Activated T-cell treated with anti-CD3 and anti-CD28 coated beads, Interleukin-2, amount 50 U/mL, for 72 hours (primary cell): ENCODE data around the gene TCF23. TPM values are rescaled to one million over a fixed set of nuclear protein-coding genes. Genes with fewer than 3 reads are reported as not detected.

ENCODE experiments used
- ATAC-seq, 2 donors: fragments of 150-1000 bp; cut with Tn5 transposase; replicated peaks in 1 of 2; 2 replicates each; pipeline ENCODE4 v1.10.0; 2021; ENCODE audit warnings: moderate library complexity in 2 of 2, mild to moderate bottlenecking in 1 of 2
- DNase-seq, 2 donors: peaks; one replicate each; pipeline ENCODE4 v3.0.0; 2021 to 2022; ENCODE audit warnings: mixed read lengths in 1 of 2
- H3K27ac Mint-ChIP-seq: one replicate; pipeline ENCODE4 v1.8.0; 2022; ENCODE audit warnings: mild to moderate bottlenecking, moderate library complexity, mixed read lengths
- H3K27me3 Mint-ChIP-seq: one replicate; pipeline ENCODE4 v1.8.0; 2022; ENCODE audit warnings: low read depth, mixed read lengths
- H3K36me3 Mint-ChIP-seq, 2 donors: one replicate each; pipeline ENCODE4 v1.8.0; 2022; ENCODE audit warnings: mixed read lengths in 2 of 2, mild to moderate bottlenecking in 1 of 2; ENCODE audit not compliant: insufficient read depth in 2 of 2
- H3K4me1 Mint-ChIP-seq: one replicate; pipeline ENCODE4 v1.8.0; 2022; ENCODE audit warnings: low read depth, mixed read lengths
- H3K4me3 Mint-ChIP-seq, 2 donors: one replicate each; pipeline ENCODE4 v1.8.0; 2022; ENCODE audit warnings: mild to moderate bottlenecking in 2 of 2, mixed read lengths in 2 of 2, moderate library complexity in 2 of 2
- H3K9me3 Mint-ChIP-seq, 2 donors: one replicate each; pipeline ENCODE4 v1.8.0; 2022; ENCODE audit warnings: mixed read lengths in 2 of 2
- total RNA-seq, 2 donors: library from RNA; stranded (reverse); gene quantifications; one replicate each; pipeline ENCODE4 v1.2.3, GENCODE V29; 2022

Gene TCF23
- total RNA-seq, 2 donors from 2014 or later: not detected

DNA sequence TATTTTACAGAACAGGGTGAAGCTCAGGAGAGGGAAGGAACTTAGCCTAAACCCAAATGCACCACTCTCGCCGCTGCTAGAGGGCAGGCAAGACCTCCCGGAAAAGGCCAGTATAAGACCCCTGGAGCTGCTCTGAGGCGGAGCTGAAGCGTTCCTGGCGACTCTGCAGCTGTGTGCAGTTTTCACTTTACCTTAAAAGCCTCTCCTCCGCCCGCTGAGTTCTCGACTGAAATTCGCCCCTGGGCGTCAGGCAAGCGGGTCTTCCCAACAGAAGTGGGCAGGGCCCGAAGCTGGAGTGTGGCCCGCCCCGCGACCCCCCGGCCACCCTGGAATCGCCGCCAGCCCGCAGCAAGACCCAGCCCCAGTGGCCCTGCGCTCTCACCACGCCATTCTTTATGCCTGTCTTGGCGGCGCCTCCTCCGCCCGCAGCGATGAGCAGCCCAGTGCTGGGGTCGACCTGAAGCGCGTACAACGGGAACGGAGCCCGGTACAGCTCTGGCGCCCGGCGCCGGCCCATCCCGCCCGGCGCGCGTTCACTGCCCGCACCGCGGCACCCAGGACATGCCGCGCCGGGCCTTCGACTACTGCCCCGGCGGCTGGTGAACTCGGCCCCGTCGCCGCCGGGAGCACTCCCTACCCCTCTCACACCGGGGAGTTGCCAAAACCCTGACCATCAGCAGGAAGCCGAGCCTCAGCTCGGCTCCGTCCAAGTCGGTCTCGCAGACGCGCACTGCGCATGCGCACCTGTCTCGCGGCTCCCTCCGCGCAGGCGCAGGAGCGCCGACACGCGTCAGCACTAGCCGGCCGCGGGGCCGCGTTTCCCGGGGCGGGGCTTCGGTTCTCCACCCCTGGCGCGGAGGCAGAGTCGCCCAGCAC is 14.7 kb upstream of the TCF23 start, which contains the start of gene PREB:
PREB (minus strand) TSS at position 732 of the 876 bp plus-strand sequence; CDS start at position 517, 215 bp downstream.
- peak within 1 kb of the TSS; percentile 98 for H3K27ac Mint-ChIP-seq
- H3K4me3 Mint-ChIP-seq: peak within 1 kb of the TSS; percentile 95 to 97
- H3K9me3 Mint-ChIP-seq: no peaks in the 10 kb centered on the region
- ATAC-seq (peak; percentile 94 to 96), DNase-seq (peak; percentile 99 to 100)
- peaks cover 20% of the 10 kb centered on the region for H3K4me1 Mint-ChIP-seq
- H3K27me3 Mint-ChIP-seq: no peaks in the 10 kb centered on the region
- peaks cover 2 to 6% of the 10 kb centered on the region in 2 donors for H3K36me3 Mint-ChIP-seq

DNA sequence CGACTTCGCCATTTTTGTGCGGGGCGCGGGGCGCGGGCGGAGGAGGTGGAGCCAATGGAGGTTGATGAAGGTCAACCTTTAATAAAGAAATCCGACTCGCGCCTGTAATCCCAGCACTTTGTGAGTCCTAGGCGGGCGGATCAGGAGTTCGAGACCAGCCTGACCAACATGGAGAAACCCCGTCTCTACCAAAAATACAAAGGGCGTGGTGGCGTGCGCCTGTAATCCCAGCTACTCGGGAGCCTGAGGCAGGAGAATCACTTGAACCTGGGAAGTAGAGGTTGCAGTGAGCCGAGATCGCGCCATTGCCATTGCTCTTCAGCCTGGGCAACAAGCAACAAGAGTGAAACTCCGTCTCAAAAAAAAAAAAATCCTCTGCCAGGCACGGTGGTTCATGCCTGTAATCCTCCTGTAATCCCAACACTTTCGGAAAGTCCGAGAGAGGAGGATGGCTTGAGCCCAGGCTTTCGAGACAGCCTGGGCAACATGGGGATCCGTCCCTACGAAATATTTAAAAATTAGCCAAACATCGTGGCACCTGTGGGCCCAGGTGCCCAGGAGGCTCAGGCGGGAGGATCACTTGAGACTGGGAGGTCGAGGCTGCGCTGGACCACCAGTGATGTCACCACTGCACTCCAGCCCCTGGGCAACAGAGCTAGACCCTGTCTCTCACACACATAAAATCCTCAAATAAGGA is 13.9 kb upstream of the TCF23 start:
- DNase-seq: no peak
- Mint-ChIP-seq H3K27ac (peak overlapping the region; percentile 98), H3K36me3 (peaks cover 2 to 6% of the 10 kb centered on the region in 2 donors), H3K9me3 (no peaks in the 10 kb centered on the region), H3K4me3 (peak overlapping the region; percentile 95 to 97), H3K4me1 (peaks cover 20% of the 10 kb centered on the region), H3K27me3 (no peaks in the 10 kb centered on the region)
- ATAC-seq: no peak

DNA sequence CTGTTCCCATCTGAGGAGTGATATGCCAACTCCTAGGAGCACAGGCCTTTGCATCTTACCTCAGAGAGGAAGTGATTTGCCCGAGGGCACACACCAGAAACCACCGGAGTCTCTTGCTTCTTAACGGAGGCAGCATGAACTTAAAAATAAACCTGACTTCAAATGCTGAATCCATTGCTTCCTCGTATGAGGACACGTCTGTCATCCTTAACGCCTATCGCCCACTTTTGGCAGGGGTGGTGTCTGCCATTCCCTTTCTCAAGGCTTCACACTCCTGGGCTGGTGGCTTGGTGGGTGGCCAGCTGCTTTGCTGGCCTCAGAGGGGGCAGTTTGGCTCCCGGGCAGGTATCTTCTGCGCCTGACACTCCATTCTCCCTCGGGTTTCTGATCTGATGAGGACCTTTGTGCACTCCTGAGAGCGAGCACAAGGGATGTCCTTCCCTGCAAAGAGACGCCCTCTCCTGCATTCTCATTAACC is 13.3 kb upstream of the TCF23 start:
- H3K4me1 Mint-ChIP-seq: peaks cover 20% of the 10 kb centered on the region
- no peaks in the 10 kb centered on the region for H3K9me3 Mint-ChIP-seq
- H3K27ac Mint-ChIP-seq: peak overlapping the region; percentile 50
- no peak for DNase-seq
- H3K4me3 Mint-ChIP-seq: peak overlapping the region; percentile 95 to 97
- no peak for ATAC-seq
- no peaks in the 10 kb centered on the region for H3K27me3 Mint-ChIP-seq
- peaks cover 2 to 6% of the 10 kb centered on the region in 2 donors for H3K36me3 Mint-ChIP-seq

DNA sequence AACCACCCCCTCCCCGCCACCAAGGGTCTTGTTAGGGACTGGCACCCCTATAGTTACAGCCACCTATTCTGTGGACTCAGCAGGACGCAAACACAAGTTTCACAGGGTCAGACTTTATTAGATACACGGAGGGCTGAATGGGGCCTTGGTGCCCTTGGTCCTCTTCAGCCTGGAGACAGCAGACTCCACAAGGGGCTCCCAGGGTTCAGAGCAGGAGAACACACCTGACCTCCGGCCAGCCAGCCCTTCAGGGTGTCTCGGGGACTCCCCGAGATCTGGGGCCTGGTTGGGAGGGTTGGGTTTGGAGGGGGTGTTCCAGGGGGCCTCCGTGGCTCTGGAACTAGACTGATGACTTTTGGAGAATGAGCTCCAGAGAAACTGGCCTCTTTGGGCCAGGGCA is 12.1 kb upstream of the TCF23 start:
- H3K9me3 Mint-ChIP-seq: no peaks in the 10 kb centered on the region
- peaks cover 20% of the 10 kb centered on the region for H3K4me1 Mint-ChIP-seq
- H3K4me3 Mint-ChIP-seq: no peak overlapping the region
- no peaks in the 10 kb centered on the region for H3K27me3 Mint-ChIP-seq
- no peak overlapping the region for H3K27ac Mint-ChIP-seq
- H3K36me3 Mint-ChIP-seq: peaks cover 2 to 5% of the 10 kb centered on the region in 2 donors
- ATAC-seq (no peak), DNase-seq (no peak)

DNA sequence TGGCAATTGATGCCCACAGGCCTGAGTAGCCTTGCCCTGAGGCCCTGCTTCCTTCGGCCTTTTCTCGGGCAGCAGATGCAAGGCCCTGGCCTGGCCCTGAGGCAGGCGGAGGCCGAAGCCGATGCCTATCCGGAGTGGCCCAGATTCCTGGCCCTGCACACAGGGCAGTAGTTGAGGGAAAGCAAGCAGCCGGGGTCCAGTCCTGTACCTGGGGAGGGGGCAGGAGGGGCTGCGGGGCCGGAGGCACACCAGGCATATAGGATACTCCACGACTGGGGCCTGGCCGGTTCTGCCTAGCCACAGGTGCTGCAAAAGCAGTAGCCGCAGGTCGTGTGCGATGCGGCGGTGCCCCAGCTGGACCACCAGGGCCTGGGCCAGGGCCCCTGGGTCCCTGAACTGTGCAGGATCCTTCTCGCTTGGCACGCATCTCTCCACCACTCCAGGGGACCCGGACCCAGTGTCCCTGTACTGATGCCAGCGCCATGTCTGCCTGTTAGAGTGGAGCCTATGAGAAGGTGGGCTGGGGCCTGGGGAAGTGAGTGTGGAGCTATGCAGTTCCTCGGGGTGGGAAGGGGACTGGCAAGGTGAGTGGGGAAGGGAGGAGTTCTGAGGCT is 11.4 kb upstream of the TCF23 start:
- Mint-ChIP-seq H3K27me3 (no peaks in the 10 kb centered on the region), H3K9me3 (no peaks in the 10 kb centered on the region), H3K4me1 (peaks cover 20% of the 10 kb centered on the region), H3K36me3 (peaks cover 2 to 4% of the 10 kb centered on the region in 2 donors), H3K4me3 (no peak overlapping the region), H3K27ac (no peak overlapping the region)
- ATAC-seq: no peak
- no peak for DNase-seq

DNA sequence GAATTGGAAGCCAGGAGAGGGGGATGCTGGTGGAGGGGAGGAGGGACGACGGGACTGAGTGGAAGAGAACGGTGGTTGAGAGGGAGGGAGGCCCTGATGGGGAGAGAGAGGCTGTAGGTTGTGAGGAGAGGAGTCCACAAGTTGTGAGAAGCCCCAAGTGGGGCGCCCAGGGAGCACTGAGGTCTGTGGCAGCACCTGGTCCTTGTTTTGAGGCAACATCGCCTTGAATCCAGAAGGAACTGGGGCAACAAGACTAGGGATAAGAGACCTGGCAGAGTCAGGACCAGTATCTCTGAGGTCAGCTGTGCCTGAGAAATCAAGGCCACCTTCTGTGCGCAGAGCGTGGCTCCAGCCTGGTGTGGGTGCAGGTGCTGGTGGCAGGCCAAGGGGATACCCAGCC is 10.7 kb upstream of the TCF23 start:
- DNase-seq (no peak), ATAC-seq (no peak)
- Mint-ChIP-seq H3K4me3 (no peak overlapping the region), H3K27ac (no peak overlapping the region), H3K9me3 (peaks cover 0 to 1% of the 10 kb centered on the region in 2 donors), H3K36me3 (peaks cover 2% of the 10 kb centered on the region in 2 donors), H3K4me1 (peaks cover 14% of the 10 kb centered on the region), H3K27me3 (peaks cover 3% of the 10 kb centered on the region)

DNA sequence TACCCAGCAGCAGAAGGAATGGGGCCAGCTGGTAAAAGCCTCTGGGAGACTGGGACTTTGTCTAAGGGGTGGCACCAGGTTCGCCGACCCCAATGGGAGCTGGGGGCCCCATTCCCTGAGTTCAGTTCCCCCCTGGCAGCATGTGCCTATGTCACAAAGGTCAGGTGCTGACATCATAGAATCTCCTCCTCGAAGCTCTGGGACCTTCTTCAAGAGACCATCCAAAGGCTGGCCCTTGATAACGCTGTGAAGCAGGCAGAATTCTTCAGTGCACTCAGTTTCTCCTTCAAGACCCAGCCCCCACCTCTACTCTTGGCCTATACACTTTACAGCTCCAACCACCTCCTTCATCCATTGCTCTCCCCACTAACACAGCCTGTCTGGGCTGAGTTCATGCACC is 9.5 kb upstream of the TCF23 start, which contains the start of gene PRR30:
PRR30 (minus strand) TSS at position 101 of the 400 bp plus-strand sequence. CDS start 1,081 bp downstream, outside the sequence.
- Mint-ChIP-seq H3K27ac (no peak within 1 kb of the TSS), H3K9me3 (peaks cover 0 to 6% of the 10 kb centered on the region in 2 donors), H3K27me3 (peaks cover 13% of the 10 kb centered on the region), H3K36me3 (peaks cover 0 to 2% of the 10 kb centered on the region in 2 donors), H3K4me3 (no peak within 1 kb of the TSS), H3K4me1 (peaks cover 8% of the 10 kb centered on the region)
- ATAC-seq (no peak), DNase-seq (no peak)

DNA sequence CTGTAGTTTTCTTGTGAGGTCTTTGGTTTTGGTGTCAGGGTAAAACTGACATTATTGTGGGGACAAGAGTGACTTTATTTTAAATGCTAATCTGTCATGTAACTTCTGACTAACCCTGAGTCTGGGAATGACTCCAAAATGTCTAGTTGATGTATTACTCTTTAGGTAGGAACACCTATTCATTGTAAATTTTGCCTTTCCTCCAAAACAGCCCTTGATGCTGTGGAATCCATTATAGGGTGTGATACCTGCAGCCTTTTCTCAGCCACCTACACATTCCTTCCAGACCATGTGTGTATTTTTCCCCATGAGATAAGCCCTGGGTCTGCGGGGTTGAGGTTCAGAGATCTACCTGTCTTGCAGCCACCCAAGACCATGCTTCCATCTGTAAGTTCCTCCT is 5.5 kb upstream of the TCF23 start:
- Mint-ChIP-seq H3K27me3 (peaks cover 20% of the 10 kb centered on the region), H3K36me3 (no peaks in the 10 kb centered on the region), H3K27ac (no peak overlapping the region), H3K9me3 (peaks cover 0 to 6% of the 10 kb centered on the region in 2 donors), H3K4me1 (no peaks in the 10 kb centered on the region), H3K4me3 (no peak overlapping the region)
- ATAC-seq: no peak
- no peak for DNase-seq

DNA sequence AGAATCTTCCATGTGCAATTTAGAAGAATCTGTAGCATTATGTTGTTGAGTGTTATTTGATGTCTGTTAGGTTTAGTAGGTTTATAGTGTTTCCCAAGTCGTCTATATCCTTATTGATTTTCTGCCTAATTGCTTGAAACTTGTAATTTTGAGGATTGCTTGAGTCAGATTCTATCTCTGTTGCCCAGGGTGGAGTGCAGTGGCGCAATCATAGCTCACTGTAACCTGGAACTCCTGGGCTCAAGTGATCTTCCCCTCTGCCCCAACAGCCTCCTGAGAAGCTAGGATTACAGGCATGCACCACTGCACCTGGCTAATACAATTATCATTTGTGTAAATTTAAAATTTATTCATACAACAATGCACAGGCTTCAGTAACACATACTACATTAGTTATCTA is 3.1 kb upstream of the TCF23 start:
- no peaks in the 10 kb centered on the region for H3K36me3 Mint-ChIP-seq
- ATAC-seq (no peak), DNase-seq (no peak)
- peaks cover 0 to 6% of the 10 kb centered on the region in 2 donors for H3K9me3 Mint-ChIP-seq
- H3K4me1 Mint-ChIP-seq: no peaks in the 10 kb centered on the region
- H3K27me3 Mint-ChIP-seq: peaks cover 23% of the 10 kb centered on the region
- no peak overlapping the region for H3K27ac Mint-ChIP-seq
- no peak overlapping the region for H3K4me3 Mint-ChIP-seq

DNA sequence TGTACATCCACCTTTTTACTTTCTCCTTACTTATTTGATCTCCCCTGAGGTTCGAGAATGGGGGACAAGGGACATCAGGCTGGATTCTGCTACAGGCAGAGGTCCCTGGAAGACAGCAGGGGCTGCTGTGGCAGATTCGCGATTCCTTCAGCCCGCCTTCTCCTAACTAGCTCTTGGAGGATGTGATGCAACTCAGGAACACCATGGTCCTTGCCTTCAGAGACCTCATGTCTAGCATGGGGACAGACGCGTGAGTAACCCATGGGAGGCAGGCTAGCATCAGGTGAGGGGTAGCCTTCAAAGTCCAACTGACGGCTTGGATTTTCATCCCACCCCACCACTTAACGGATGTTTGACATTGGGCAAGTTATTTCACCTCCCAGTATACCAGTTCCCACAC is 869 bp upstream of the TCF23 start:
- no peak overlapping the region for H3K4me3 Mint-ChIP-seq
- DNase-seq: no peak
- ATAC-seq: no peak
- H3K9me3 Mint-ChIP-seq: peaks cover 0 to 6% of the 10 kb centered on the region in 2 donors
- H3K4me1 Mint-ChIP-seq: no peaks in the 10 kb centered on the region
- peaks cover 22% of the 10 kb centered on the region for H3K27me3 Mint-ChIP-seq
- H3K36me3 Mint-ChIP-seq: no peaks in the 10 kb centered on the region
- H3K27ac Mint-ChIP-seq: no peak overlapping the region

DNA sequence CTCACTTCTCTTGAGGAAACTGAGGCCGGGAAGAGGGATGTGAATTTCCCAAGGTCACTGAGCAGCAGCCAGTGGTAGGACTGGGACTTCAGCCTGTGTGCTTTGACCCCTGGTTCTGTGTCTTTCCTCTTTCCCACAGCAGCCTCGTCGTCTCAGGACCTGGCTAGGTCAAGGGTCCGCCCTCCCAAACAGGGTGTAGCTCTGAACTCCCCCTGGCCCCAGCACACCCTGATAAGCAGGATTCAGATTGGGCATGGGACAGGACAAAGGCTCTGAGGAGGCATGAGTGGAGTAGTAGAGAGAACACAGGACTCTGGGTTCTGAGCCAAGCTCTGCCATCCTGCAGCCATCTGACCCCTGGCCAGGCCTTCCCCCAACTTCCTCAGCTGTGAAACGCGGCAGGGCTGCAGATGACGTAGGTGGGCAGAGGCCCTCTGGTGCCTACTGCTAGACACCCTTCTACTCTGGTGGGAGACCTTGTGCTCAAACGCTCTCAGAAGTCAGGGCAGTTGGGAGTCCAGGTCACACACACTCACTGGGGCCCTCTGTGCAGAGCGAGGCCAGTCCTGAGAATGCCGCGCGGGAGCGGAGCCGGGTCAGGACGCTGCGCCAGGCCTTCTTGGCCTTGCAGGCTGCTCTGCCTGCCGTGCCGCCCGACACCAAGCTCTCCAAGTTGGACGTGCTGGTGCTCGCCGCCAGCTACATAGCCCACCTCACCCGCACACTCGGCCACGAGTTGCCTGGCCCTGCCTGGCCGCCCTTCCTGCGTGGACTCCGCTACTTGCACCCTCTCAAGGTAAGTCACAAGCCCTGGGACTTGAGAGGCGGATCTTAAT is 984 bp downstream of the TCF23 start:
- H3K27me3 Mint-ChIP-seq: peaks cover 6% of the 10 kb centered on the region
- ATAC-seq (no peak), DNase-seq (no peak)
- no peak overlapping the region for H3K4me3 Mint-ChIP-seq
- H3K36me3 Mint-ChIP-seq: no peaks in the 10 kb centered on the region
- H3K27ac Mint-ChIP-seq: no peak overlapping the region
- H3K4me1 Mint-ChIP-seq: no peaks in the 10 kb centered on the region
- H3K9me3 Mint-ChIP-seq: no peaks in the 10 kb centered on the region

DNA sequence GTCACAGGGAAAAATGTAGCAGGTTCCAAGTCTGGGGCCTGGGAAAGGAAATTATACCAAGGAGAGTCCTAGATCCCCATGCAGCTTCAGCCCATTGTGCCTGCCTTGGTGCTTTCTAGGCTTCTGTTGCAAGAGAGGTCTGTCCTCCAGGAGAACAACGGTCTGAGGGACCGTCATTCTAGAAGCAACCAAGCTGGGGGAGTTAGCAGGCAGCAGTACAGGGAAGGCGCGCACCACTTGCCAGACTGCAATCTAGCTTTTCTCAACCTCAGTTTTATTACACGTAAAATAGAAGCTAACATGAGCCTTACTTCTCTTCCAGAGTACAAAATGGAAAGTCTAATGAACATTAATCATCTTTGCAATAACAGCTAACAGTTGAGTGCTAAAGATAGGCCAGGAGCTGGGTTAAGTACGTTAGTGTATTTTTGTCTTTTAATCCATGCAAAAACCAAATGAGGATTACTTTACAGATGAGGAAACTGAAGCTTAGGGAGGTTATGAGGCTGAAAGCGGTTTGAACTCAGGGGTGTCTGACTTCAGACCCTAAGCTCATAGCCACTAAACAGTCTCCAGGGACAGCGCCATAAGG is 1.9 kb downstream of the TCF23 start:
- H3K27ac Mint-ChIP-seq: no peak overlapping the region

More for the DNA sequence above, 1.9 kb downstream of the TCF23 start:
- Mint-ChIP-seq H3K36me3 (no peaks in the 10 kb centered on the region), H3K4me1 (no peaks in the 10 kb centered on the region), H3K9me3 (no peaks in the 10 kb centered on the region), H3K27me3 (peaks cover 6% of the 10 kb centered on the region), H3K4me3 (no peak overlapping the region)
- DNase-seq (no peak), ATAC-seq (no peak)
